WERI-Rb-1 (cell line): Measurements from ENCODE around the gene BRSK2.

Experiments used
- DNase-seq: peaks from one replicate; pipeline ENCODE4 v3.0.0-alpha.2; 2020
- H3K27ac ChIP-seq: fragments of 250-450 bp; sonication (Bioruptor Pico); 2 replicates; pipeline ENCODE4 v1.5.1; 2020; ENCODE audit warnings: mild to moderate bottlenecking, moderate library complexity
- H3K27me3 ChIP-seq: fragments of 250-450 bp; sonication (Bioruptor Pico); 2 replicates; pipeline ENCODE4 v1.5.1; 2021; ENCODE audit warnings: mild to moderate bottlenecking, low read depth, moderate library complexity; ENCODE audit not compliant: insufficient read depth, severe bottlenecking
- H3K36me3 ChIP-seq: fragments of 250-450 bp; sonication (Bioruptor Pico); 2 replicates; pipeline ENCODE4 v1.5.1; 2020; ENCODE audit warnings: mild to moderate bottlenecking, moderate library complexity
- H3K4me3 ChIP-seq: 2 replicates; pipeline ENCODE4 v1.5.1; 2011; ENCODE audit warnings: low read depth, mild to moderate bottlenecking, control low read depth, low read length
- H3K9me3 ChIP-seq: fragments of 250-450 bp; sonication (Bioruptor Pico); 2 replicates; pipeline ENCODE4 v1.5.1; 2021; ENCODE audit warnings: mild to moderate bottlenecking, moderate library complexity; ENCODE audit not compliant: severe bottlenecking
- CTCF ChIP-seq: IDR thresholded peaks from 2 replicates; pipeline ENCODE4 v1.5.1; 2011; ENCODE audit warnings: low read depth, mild to moderate bottlenecking, control low read depth, inconsistent platforms, low read length

BRSK2 gene

GRCh38 chr11:1372660-1373059, 17.1 kb upstream of the BRSK2 start:
- no peak overlapping the region for H3K4me3 ChIP-seq
- no peaks in the 10 kb centered on the region for H3K9me3 ChIP-seq
- H3K36me3 ChIP-seq: no peaks in the 10 kb centered on the region
- TF ChIP-seq CTCF: no peak
- DNase-seq: no peak
- no peaks in the 10 kb centered on the region for H3K27me3 ChIP-seq
- no peak overlapping the region for H3K27ac ChIP-seq

- TF ChIP-seq CTCF: no peak
- H3K36me3 ChIP-seq: no peaks in the 10 kb centered on the region
- no peaks in the 10 kb centered on the region for H3K9me3 ChIP-seq
- H3K4me3 ChIP-seq: no peak overlapping the region
- H3K27me3 ChIP-seq: no peaks in the 10 kb centered on the region
- no peak overlapping the region for H3K27ac ChIP-seq
- no peak for DNase-seq
Measured at GRCh38 chr11:1373536-1374214, 16.1 kb upstream of the BRSK2 start.

- DNase-seq: no peak
- no peaks in the 10 kb centered on the region for H3K27me3 ChIP-seq
- H3K36me3 ChIP-seq: no peaks in the 10 kb centered on the region
- H3K4me3 ChIP-seq: no peak overlapping the region
- no peaks in the 10 kb centered on the region for H3K9me3 ChIP-seq
- H3K27ac ChIP-seq: no peak overlapping the region
- no peak for TF ChIP-seq CTCF
Measured at GRCh38 chr11:1375161-1375954, 14.4 kb upstream of the BRSK2 start.

GRCh38 chr11:1375955-1376258, 13.8 kb upstream of the BRSK2 start:
- no peak for TF ChIP-seq CTCF
- no peaks in the 10 kb centered on the region for H3K27me3 ChIP-seq
- H3K4me3 ChIP-seq: no peak overlapping the region
- H3K27ac ChIP-seq: no peak overlapping the region
- H3K36me3 ChIP-seq: no peaks in the 10 kb centered on the region
- H3K9me3 ChIP-seq: no peaks in the 10 kb centered on the region
- DNase-seq: no peak

- no peak for DNase-seq
- no peak for TF ChIP-seq CTCF
- H3K4me3 ChIP-seq: no peak overlapping the region
- H3K36me3 ChIP-seq: no peaks in the 10 kb centered on the region
- no peaks in the 10 kb centered on the region for H3K27me3 ChIP-seq
- no peaks in the 10 kb centered on the region for H3K9me3 ChIP-seq
- no peak overlapping the region for H3K27ac ChIP-seq
Measured at GRCh38 chr11:1377231-1377780, 12.4 kb upstream of the BRSK2 start.
